Measurements from ENCODE around the gene WFIKKN1. TPM values are rescaled to one million over a fixed set of nuclear protein-coding genes. Genes with fewer than 3 reads are reported as not detected.
A peak's percentile ranks its signal among the peaks of the same experiment; 100 is the strongest.

The WFIKKN1 gene
- total and polyA plus RNA-seq, 2 experiments from 2014 or later, result 0.43 to 0.88 TPM

DNA sequence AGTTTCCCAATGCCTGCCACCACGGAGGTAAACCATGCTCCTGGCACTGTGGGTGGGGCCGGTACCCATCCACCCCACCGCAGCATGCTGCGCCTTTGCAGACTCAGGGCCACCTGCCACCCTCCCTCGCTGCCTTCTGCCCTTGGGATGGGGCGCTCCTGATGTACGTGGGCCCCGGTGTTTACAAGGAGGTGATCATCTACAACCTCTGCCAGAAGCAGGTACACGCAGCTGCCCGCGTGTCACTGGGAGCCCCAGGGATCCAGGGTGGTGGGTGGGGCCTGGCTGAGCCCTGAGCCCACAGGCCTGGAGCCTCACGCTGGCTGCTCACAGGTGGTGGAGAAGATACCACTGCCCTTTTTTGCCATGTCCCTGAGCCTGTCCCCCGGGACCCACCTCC lies 35.8 kb downstream of the WFIKKN1 start:
- Histone ChIP-seq H4K20me1 (ENCODE audit: insufficient read depth, poor library complexity, severe bottlenecking) (no peaks in the 10 kb centered on the region), H3K79me2 (peaks cover 23% of the 10 kb centered on the region), H2AFZ (no peak overlapping the region), H3K4me3 (no peak overlapping the region), H3K36me3 (replicated peaks; ENCODE audit: insufficient read depth, low read depth) (no peaks in the 10 kb centered on the region), H3K27me3 (no peaks in the 10 kb centered on the region), H3K9me3 (ENCODE audit: low read depth) (no peaks in the 10 kb centered on the region), H3K27ac (no peak overlapping the region), H3K4me2 (no peak overlapping the region), H3K9me2 (replicated peaks; ENCODE audit: insufficient read depth) (no peaks in the 10 kb centered on the region), H3K4me1 (ENCODE audit: insufficient read depth) (peaks cover 4% of the 10 kb centered on the region)
- TF ChIP-seq, protein P1, sequence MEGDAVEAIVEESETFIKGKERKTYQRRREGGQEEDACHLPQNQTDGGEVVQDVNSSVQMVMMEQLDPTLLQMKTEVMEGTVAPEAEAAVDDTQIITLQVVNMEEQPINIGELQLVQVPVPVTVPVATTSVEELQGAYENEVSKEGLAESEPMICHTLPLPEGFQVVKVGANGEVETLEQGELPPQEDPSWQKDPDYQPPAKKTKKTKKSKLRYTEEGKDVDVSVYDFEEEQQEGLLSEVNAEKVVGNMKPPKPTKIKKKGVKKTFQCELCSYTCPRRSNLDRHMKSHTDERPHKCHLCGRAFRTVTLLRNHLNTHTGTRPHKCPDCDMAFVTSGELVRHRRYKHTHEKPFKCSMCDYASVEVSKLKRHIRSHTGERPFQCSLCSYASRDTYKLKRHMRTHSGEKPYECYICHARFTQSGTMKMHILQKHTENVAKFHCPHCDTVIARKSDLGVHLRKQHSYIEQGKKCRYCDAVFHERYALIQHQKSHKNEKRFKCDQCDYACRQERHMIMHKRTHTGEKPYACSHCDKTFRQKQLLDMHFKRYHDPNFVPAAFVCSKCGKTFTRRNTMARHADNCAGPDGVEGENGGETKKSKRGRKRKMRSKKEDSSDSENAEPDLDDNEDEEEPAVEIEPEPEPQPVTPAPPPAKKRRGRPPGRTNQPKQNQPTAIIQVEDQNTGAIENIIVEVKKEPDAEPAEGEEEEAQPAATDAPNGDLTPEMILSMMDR (IDR thresholded peaks at IDR 0.05; ENCODE audit: poor library complexity), result no peak
- TF ChIP-seq EZH2phosphoT487 (IDR thresholded peaks at IDR 0.05; ENCODE audit: low read depth, severe bottlenecking, unreplicated experiment), result no peak
- TF ChIP-seq EZH2 (IDR thresholded peaks at IDR 0.05; ENCODE audit: borderline replicate concordance), result no peak
- WGBS (ENCODE audit: low lambda C conversion rate, missing lambda C conversion rate), result 92% methylated on average over 13 of the region's 13 CpGs
- DNase-seq (ENCODE audit: low spot score), result no peak

DNA sequence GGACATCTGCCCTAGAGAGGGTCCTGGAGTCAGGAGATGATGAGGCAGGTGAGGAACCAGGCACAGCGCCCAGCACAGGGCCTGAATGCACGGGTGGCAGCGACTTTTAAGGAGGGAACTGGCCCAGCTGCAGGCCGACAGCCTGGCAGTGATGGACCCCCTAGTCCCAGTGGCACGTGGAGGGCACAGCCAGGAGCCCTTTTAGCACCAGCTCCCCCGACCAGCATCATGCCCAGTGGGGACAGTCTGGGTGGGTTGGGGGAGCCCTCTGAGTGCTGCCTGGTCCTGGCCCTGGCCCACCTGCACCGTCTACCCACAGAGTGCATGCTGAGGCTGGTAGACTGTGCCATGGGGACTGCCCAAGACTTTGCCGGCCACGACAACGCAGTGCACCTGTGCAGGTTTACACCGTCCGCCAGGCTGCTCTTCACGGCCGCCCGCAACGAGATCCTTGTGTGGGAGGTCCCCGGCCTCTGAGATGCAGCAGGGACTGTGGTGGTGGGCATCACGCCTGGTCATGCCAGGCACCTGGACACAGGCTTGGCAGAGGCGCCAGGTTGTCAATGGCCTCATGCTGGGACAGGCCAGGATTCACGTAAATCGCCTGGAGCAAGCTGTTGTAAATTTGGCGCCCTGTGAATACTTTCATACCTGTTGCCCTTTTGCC lies 36.5 kb downstream of the WFIKKN1 start:
- peaks cover 4% of the 10 kb centered on the region for H3K4me1 ChIP-seq (ENCODE audit: insufficient read depth)
- H3K9me2 ChIP-seq (replicated peaks; ENCODE audit: insufficient read depth), result no peaks in the 10 kb centered on the region
- no peak overlapping the region for H3K4me3 ChIP-seq
- TF ChIP-seq, protein P1 (IDR thresholded peaks at IDR 0.05; ENCODE audit: poor library complexity), result no peak
- TF ChIP-seq EZH2phosphoT487 (IDR thresholded peaks at IDR 0.05; ENCODE audit: low read depth, severe bottlenecking, unreplicated experiment) (no peak), EZH2 (IDR thresholded peaks at IDR 0.05; ENCODE audit: borderline replicate concordance) (no peak)
- no peak for DNase-seq (ENCODE audit: low spot score)
- peak overlapping the region; percentile 86 for H2AFZ ChIP-seq
- H3K36me3 ChIP-seq (replicated peaks; ENCODE audit: insufficient read depth, low read depth), result no peaks in the 10 kb centered on the region
- H3K27me3 ChIP-seq, result no peaks in the 10 kb centered on the region
- 91% methylated on average over 21 of the region's 22 CpGs for WGBS (ENCODE audit: low lambda C conversion rate, missing lambda C conversion rate)
- no peaks in the 10 kb centered on the region for H4K20me1 ChIP-seq (ENCODE audit: insufficient read depth, poor library complexity, severe bottlenecking)
- H3K9me3 ChIP-seq (ENCODE audit: low read depth), result no peaks in the 10 kb centered on the region
- peaks cover 23% of the 10 kb centered on the region for H3K79me2 ChIP-seq
- peak overlapping the region; percentile 69 for H3K27ac ChIP-seq
- peak overlapping the region; percentile 61 for H3K4me2 ChIP-seq

DNA sequence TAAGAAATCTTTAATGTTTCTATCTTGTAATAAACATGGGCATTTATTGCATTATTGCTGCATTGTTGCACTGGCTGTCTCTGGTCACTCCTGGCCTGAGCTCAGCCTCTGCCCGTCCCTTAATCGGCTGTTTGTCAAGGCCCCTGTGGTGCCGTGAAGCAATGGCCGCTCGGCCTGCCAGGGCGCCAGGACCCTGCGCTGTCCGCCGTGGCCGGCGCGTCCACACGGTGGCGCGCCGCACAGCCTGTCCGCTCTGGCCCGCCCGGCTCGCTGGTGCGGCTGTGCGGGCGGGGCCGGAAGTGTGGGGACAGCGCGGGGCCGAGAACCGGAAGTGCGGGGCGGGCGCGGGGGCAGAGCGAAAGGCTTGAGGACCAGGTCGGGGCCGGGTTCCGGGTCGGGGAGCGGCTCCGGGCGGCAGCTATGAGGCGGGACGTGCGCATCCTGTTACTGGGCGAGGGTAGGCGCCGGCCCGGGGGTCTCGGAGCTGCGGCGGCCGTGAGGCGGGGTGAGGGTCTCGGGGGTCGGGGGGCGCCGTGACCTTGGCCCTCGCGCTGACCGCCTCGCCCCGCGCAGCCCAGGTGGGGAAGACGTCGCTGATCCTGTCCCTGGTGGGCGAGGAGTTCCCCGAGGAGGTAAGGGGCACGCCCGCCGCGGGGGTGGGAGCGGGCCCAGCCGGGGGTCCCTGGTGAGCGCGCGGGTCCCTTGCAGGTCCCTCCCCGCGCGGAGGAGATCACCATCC lies 37.2 kb downstream of the WFIKKN1 start, which contains the start of gene RHOT2:
TSS of gene RHOT2 (plus strand) at position 353 of the 739 bp plus-strand sequence. CDS start at position 421, 68 bp downstream.
- Histone ChIP-seq H3K4me2 (peak within 1 kb of the TSS; percentile 96), H4K20me1 (ENCODE audit: insufficient read depth, poor library complexity, severe bottlenecking) (no peaks in the 10 kb centered on the region), H3K36me3 (replicated peaks; ENCODE audit: insufficient read depth, low read depth) (no peaks in the 10 kb centered on the region), H2AFZ (peak within 1 kb of the TSS; percentile 86), H3K27me3 (no peaks in the 10 kb centered on the region), H3K27ac (peak within 1 kb of the TSS; percentile 74), H3K9me2 (replicated peaks; ENCODE audit: insufficient read depth) (no peaks in the 10 kb centered on the region), H3K4me1 (ENCODE audit: insufficient read depth) (peaks cover 4% of the 10 kb centered on the region), H3K4me3 (peak within 1 kb of the TSS; percentile 92), H3K9me3 (ENCODE audit: low read depth) (no peaks in the 10 kb centered on the region), H3K79me2 (peaks cover 23% of the 10 kb centered on the region)
- WGBS (ENCODE audit: low lambda C conversion rate, missing lambda C conversion rate), result under 1% methylated on average over 30 of the region's 78 CpGs
- TF ChIP-seq EZH2phosphoT487 (IDR thresholded peaks at IDR 0.05; ENCODE audit: low read depth, severe bottlenecking, unreplicated experiment) (no peak), EZH2 (IDR thresholded peaks at IDR 0.05; ENCODE audit: borderline replicate concordance) (no peak)
- TF ChIP-seq, protein P1 (IDR thresholded peaks at IDR 0.05; ENCODE audit: poor library complexity), result peak; percentile 83
- DNase-seq (ENCODE audit: low spot score), result peak; percentile 97
